Hindlimb muscle (tissue), 1 donor: Measurements from ENCODE around the gene TLE2. TPM values are rescaled to one million over a fixed set of nuclear protein-coding genes. Genes with fewer than 3 reads are reported as not detected.
A peak's percentile ranks its signal among the peaks of the same experiment; 100 is the strongest.

Source experiments
- DNase-seq: peaks from one replicate; pipeline ENCODE4 v3.0.0-alpha.2; 2013
- polyA plus RNA-seq: library from polyadenylated mRNA; unstranded; fragments of 120-200 nt; gene quantifications from one replicate; pipeline ENCODE4 v1.2.1, GENCODE V29; 2013; ENCODE audit not compliant: insufficient read length

TLE2 gene
- polyA plus RNA-seq, 1 donor: 30.8 TPM

DNA sequence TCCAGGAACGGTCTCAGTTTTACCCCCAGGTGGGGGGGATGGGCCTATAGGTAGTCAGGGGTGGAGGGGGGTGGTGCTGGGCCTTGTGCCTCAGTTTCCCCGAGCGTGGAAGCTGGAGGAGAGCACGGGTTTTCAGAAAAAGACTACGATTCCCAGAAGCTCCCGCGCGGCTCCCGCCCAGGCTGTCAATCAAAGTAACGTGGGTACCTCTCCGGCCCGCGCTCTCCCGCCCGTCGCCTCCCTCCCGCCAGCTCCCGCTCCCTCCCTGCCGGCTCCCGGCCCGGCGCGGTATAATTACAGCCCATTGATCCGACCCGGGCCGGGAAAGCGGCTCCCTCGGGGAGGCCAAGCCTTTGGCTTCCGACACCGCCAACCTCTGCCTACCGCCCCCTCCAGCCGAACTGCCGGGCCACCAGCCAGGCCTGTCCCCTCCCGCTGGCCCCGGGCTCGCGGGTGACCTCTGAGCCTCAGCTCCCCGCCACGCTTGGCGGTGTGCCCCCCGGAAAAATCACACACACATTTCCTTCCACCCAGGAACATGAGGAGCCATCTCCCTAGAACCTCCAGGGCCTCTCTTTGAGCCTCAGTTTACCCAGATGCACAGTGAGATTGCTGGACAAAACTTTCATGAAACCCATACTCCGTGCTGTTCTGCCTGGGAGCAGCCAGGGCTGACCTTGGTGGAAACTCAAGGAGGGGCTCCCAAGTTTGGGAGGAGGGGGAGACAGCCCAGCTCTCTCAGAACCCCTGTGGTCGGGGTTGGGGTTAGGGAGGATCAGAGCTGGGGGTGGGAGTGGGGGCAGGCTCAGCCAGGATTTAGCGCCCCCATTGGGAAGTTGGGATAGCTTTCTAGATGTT, 7.3 kb upstream of the TLE2 start:
- peak; percentile 97 for DNase-seq

- peak; percentile 100 for DNase-seq
These were observed 6.5 kb upstream of the TLE2 start for GRCh38 chr19:3035542-3036118.

- no peak for DNase-seq
These were observed 5.8 kb upstream of the TLE2 start for GRCh38 chr19:3034656-3035541.

GRCh38 chr19:3034406-3034655, 5.3 kb upstream of the TLE2 start:
- no peak for DNase-seq

DNA sequence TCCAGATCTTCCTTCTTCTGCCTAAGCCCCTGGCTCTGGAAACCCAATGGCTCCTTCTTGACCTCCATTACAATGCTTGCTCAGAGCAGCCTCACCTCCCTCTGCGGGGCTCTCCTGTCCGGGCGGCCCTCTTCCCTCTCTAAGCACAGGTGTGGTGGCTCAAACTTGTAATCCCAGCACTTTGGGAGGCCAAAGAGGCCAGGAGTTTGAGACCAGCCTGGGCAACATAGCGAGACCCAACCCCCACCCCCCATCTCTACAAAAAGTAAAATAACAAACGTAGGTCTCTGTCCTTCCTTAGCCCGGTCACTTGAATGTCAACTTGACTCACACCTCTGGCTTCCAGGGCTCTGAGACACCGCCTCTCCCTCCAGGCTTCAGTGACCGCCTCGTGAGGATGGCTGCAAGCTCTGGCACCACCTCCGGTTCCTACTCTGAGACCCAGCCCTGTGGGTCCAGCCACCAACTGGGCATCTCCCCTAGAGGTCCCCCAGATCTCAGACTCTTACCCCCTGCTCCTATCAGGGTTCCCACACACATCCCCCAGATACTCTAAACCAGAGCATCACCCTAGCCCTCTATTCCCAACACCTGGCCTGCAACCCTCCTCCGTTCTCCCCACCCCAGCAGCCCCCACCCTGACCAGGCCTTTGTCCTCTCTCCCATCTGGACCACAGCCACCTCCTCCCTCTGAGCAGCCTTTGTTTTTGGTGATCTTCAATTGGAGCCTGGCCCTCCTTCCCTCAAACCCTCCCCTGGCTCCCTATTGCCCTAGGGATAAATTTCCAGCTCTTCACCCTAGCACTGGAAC, 4.7 kb upstream of the TLE2 start:
- DNase-seq: no peak

DNA sequence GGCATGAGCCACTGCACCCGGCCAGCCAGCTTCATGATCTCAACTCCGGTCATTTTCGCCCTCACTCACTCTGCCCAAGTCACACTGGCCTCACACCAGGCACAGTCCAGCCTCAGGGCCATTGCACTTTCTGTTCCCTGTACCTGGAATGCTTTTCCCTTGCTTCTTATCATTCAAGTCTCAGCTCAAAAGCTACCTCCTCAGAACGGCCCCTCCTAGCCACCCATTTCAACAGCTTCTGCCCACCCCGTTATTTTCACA, 2.5 kb upstream of the TLE2 start:
- no peak for DNase-seq

DNA sequence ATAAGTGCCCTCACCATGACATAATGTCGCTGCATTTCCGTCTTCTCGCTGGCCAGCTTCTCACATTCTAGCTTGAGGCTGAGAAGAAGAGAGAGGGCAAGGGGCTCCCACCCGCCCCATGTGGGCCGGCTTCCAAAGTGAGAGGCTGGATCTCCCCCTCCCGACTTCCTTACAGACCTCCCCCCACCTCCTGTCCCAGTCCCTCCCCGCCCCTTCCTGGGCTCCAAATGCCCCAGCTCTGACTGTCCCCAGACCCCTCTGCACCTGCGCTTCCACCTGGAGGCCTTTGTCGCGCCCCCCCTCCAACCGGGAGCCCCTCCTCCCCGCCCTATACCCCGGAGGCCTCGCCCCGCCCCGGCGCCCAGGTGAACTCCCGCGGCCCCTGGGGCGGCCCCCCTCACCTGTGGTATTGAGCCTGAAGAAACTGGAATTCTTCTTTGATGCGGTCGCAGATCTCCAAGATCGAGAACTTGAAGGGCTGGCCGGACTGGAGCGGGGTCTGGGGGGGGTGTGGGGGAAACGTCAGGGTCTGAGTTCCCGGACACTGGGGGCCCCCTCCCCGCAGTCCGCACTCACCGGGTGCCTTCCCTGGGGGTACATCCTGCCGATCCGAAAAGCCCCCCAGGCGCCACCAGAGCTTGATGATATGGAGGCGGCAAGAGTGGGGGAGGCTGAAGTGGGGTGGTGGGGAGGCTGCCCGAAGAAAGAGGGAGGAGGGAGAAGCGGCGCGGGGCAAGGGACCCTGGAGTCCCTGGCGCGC, 595 bp downstream of the TLE2 start:
- DNase-seq: no peak

GRCh38 chr19:3027981-3028304, 1.1 kb downstream of the TLE2 start:
- no peak for DNase-seq

GRCh38 chr19:3027292-3027691, 1.8 kb downstream of the TLE2 start:
- no peak for DNase-seq

GRCh38 chr19:3026768-3027167, 2.3 kb downstream of the TLE2 start:
- DNase-seq: no peak

GRCh38 chr19:3025549-3025886, 3.6 kb downstream of the TLE2 start:
- no peak for DNase-seq

GRCh38 chr19:3024870-3025548, 4.1 kb downstream of the TLE2 start:
- no peak for DNase-seq

GRCh38 chr19:3024509-3024869, 4.6 kb downstream of the TLE2 start:
- DNase-seq: no peak

- DNase-seq: no peak
These were observed 8.6 kb downstream of the TLE2 start for GRCh38 chr19:3020321-3020960.

DNA sequence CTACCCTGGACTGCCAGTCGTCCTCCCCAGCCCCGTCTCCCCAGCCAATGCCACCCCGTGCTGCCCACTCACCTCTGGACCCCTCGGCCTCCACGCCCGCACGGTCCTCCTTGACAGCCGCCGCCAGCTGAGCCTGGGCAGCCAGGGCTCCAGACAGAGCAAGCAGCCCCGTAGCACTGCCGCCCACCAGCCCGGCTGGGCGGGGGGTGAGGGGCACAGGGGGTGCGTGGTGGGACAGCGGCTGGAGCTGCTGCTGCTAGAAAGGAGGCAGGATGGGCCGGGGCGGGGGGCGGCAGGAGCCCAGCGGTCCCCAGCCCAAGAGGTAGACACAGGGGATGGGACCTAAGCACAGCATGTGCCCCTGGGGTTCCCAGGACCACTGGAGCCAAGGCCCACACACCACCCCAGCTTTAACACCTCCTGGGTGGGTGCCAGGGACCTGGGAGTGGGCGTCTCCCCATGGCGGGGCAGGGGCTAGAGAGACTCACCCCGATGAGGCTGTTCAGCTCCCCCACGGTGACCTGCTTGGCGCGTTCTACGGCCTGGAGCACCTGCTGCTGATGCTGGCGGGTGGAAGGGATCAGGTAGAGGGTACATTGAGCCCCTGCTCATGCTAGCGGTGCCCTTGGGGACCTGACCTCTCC, 9.7 kb downstream of the TLE2 start:
- DNase-seq: no peak

GRCh38 chr19:3017923-3018322, 11.2 kb downstream of the TLE2 start:
- no peak for DNase-seq

- DNase-seq: no peak
These were observed 13.7 kb downstream of the TLE2 start for GRCh38 chr19:3015126-3016057.

DNA sequence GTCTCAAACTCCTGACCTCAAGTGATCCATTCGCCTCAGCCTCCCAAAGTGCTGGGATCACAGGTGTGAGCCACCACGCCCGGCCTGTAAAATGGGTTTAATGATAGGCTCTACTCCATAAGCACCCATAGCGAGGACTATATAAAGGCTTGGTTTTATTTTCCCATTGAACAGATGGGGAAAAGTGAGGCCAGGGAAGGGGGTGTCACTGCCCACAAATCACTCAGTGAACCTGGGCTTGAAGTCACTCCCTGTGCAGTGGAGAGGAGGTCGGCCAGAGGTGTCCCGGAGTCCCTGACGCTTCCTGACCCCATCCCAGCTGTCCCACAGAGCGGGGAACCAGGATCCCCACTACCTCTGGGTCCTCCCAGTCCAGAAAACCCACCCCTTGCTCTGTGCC, 14.9 kb downstream of the TLE2 start:
- DNase-seq: no peak

GRCh38 chr19:3013263-3013725, 15.8 kb downstream of the TLE2 start:
- no peak for DNase-seq
